GM19099 (cell line): Measurements from ENCODE around the gene SDK1.

Source experiments
- POLR2A ChIP-seq: IDR thresholded peaks from 3 replicates; pipeline ENCODE4 v1.6.1; 2011; ENCODE audit warnings: low read depth; ENCODE audit not compliant: insufficient read length; ENCODE audit errors: extremely low read depth

SDK1 gene

GRCh38 chr7:3301831-3302618, 973 bp downstream of the SDK1 start:
- no peak for TF ChIP-seq POLR2A

DNA sequence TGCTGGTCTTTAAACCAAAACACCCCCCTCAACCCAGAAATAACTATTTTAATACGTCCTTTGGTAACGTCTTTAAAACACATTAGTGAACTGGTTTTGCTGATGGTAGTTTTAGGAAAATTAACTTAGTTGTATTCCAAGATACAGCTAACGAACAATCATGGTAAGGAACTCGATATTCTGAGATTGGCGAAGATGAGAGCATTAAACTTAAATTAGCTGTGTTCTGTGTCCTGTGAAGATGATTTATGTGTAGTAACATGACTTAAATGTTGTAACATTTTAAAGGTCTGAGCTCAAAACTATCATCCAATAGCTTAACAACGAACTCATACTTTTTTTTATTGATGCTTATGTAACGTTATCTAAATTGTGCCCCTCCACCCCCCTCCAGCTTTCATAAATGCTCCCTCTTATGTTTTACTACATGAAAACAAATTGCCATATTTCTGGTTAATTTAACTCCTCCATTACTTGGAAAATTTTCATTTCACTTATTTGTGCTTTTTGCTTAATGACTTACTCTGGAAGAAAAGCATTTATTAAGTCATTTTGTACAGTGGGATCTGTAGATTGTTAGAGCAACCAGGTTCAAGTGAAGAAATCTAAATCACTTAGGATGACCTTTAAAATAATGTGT, 1.7 kb downstream of the SDK1 start:
- TF ChIP-seq POLR2A = no peak

- no peak for TF ChIP-seq POLR2A
Measured at GRCh38 chr7:3304131-3304530, 3.1 kb downstream of the SDK1 start.

- no peak for TF ChIP-seq POLR2A
Measured at GRCh38 chr7:3307435-3307834, 6.4 kb downstream of the SDK1 start.

DNA sequence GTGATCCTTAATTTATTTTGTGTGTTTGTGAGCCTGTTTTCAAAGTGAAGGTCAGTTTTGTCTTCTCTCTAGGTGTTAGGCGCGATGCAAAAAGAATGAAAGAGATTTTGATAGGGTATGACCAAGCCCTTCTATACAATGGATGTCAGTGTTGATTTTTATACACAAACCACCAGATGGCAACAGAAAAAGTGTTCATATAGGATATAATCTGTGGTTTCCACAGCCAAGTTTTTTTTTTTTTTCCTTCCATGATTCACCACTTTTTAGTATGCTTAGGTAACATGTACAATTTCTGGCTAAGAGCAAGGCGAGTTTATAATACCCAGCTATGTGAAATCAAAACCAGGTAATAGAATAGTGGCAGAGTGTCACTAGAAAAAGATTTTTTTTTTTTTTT, 8.1 kb downstream of the SDK1 start:
- TF ChIP-seq POLR2A = no peak

DNA sequence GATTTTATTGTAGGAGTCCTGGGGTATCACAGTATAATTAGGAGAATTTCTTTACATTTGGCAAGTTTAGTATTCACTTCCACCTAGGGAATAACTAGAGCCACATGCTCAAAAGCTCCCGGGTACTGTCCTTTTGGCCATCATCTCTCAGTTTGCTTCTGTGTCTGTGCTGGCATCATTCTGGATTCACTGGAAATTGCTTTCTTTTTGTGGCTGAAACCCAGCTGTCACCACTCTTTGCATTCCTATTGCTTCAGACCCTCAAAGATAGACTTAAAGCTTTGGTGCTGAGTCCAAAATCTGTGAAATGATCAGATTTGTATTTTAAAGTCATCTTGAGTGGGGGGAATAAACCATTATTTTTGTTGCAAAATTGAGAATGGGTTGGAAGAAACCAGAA, 8.9 kb downstream of the SDK1 start:
- TF ChIP-seq POLR2A = no peak

DNA sequence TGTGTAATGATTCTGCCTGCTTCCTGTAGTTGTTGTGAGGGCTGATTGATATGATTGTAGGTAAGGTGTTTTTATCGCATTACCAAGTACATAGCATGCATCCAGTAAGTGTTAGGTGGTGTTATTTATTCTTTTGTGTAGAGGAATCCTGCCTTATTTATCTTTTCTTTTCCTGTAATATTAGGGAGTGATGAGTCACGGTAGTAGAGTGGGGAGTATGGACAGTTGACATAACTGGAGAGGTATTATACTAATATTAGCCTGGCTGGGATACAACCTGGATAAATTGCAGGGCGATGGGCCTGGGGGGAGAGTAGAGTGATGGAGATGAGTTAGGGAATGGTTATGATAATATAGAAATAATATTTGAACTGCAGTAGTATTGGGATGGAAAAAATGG, 9.8 kb downstream of the SDK1 start:
- TF ChIP-seq POLR2A = no peak

GRCh38 chr7:3312583-3312982, 11.5 kb downstream of the SDK1 start:
- TF ChIP-seq POLR2A = no peak

DNA sequence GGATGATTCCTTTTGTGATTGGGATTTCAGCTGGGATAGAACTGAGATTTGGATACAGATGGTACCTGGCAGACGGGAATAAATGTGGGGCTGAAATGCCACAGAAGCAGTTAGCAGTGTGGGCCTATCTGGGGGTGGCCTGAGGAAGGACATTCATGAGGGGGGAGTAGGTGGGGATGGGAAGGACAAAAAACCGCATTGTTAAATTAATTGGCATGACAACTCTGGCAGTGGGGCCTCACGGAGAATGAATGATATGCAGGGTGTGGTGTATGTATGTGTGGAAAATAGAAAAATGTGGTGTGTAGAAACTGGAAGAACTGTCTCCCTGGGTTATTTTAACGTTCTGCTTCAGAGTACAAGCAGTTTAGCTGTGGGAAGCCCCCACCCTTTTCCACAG, 17.8 kb downstream of the SDK1 start:
- TF ChIP-seq POLR2A = no peak

- no peak for TF ChIP-seq POLR2A
Measured at GRCh38 chr7:3321206-3321605, 20.2 kb downstream of the SDK1 start.

- TF ChIP-seq POLR2A = no peak
Measured at GRCh38 chr7:3321745-3322144, 20.7 kb downstream of the SDK1 start.

DNA sequence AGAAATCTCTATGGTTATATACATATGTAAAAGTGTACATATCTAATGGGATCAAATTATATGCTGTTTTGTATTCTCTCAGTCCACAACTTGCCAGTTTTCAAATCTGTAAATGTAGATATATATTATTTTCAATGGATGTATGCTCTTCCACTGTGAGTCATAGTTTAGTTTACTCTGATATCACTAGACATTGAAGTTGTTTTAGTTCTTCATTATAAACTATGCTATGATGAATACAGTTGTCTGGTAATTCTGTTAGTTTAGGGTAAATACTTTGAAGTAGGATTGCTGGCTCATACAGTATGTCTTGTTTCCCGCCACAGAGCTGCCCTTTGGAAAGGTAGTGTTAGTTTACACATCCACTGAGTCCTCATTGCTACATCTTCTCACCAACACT, 25.2 kb downstream of the SDK1 start:
- TF ChIP-seq POLR2A = no peak

DNA sequence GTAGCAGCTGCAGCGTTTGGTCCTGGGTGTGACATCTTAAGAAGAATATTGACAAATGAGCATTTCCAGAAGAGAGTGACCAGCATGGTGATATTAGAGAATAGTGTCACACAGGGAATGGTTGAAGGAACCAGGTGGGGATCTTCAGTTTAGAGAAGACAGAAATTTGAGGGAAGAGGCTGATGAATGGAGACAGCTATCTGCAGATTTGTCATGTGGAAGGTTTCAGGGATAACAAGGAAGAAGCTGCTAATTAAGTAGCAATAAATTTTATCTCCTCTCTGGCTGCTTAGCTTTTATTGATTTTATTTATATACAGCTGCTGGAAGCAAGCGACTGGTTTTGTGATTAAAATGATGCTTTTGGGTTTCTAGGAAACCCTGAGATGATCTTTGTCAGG, 26.0 kb downstream of the SDK1 start:
- TF ChIP-seq POLR2A = no peak

GRCh38 chr7:3327655-3328054, 26.6 kb downstream of the SDK1 start:
- TF ChIP-seq POLR2A = no peak

GRCh38 chr7:3332308-3332707, 31.3 kb downstream of the SDK1 start:
- no peak for TF ChIP-seq POLR2A

DNA sequence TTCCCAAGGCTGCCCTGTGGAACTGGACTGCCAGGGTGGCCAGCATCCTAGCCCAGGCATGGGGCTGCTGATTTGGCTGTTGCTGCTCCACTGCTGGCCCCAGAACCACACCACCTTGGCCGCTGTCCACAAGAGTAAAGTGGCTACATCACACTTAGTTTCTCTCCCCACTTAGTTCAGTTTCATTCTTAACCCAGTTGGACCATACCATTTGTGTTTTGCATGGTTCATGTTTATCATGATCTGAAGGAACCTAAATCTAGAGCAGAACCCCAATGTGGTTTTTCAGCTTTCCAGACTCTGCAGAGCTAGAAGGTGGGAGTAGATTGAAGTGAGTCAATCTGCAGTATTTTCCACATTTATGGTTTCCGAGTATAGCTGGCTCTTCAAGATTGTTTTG, 32.8 kb downstream of the SDK1 start:
- TF ChIP-seq POLR2A = no peak
